GM12873 (cell line): ENCODE data around the gene PODNL1.

Experiments
- TF ChIP-seq, protein P1 (sequence below): IDR thresholded peaks from 2 replicates; pipeline ENCODE4 v1.5.1; 2012; ENCODE audit warnings: low read depth, mild to moderate bottlenecking, moderate library complexity, low read length, control low read depth; ENCODE audit not compliant: insufficient read depth; ENCODE audit errors: missing control alignments

Gene PODNL1

GRCh38 chr19:13882836-13883235, 55.4 kb downstream of the PODNL1 start:
- TF ChIP-seq, protein P1, sequence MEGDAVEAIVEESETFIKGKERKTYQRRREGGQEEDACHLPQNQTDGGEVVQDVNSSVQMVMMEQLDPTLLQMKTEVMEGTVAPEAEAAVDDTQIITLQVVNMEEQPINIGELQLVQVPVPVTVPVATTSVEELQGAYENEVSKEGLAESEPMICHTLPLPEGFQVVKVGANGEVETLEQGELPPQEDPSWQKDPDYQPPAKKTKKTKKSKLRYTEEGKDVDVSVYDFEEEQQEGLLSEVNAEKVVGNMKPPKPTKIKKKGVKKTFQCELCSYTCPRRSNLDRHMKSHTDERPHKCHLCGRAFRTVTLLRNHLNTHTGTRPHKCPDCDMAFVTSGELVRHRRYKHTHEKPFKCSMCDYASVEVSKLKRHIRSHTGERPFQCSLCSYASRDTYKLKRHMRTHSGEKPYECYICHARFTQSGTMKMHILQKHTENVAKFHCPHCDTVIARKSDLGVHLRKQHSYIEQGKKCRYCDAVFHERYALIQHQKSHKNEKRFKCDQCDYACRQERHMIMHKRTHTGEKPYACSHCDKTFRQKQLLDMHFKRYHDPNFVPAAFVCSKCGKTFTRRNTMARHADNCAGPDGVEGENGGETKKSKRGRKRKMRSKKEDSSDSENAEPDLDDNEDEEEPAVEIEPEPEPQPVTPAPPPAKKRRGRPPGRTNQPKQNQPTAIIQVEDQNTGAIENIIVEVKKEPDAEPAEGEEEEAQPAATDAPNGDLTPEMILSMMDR, result no peak

- TF ChIP-seq, protein P1, result no peak
Observed at GRCh38 chr19:13882419-13882795, 55.8 kb downstream of the PODNL1 start.

GRCh38 chr19:13881692-13882418, 56.4 kb downstream of the PODNL1 start:
- TF ChIP-seq, protein P1, result no peak

GRCh38 chr19:13881251-13881691, 56.9 kb downstream of the PODNL1 start:
- TF ChIP-seq, protein P1, result no peak
